ENCODE measurements around the gene PIK3CB.

The PIK3CB gene

GRCh38 chr3:138649134-138649533 lies 185.6 kb downstream of the PIK3CB start (continued):
- no peak for TF ChIP-seq ZNF416 (tag by site-specific recombination; IDR thresholded peaks at IDR 0.05)
- TF ChIP-seq SCRT2 (tag by site-specific recombination; IDR thresholded peaks at IDR 0.05): no peak
- no peak for TF ChIP-seq ZNF660 (tag by site-specific recombination; IDR thresholded peaks at IDR 0.05)
- no peak for TF ChIP-seq EGR2 (tag by site-specific recombination; IDR thresholded peaks at IDR 0.05; ENCODE audit: low read depth)
- TF ChIP-seq ZNF514 (tag by site-specific recombination; IDR thresholded peaks at IDR 0.05): no peak
- TF ChIP-seq ZNF785 (tag by site-specific recombination; IDR thresholded peaks at IDR 0.05): no peak
- no peak for TF ChIP-seq GFI1B (tag by site-specific recombination; IDR thresholded peaks at IDR 0.05)
- TF ChIP-seq ZNF155 (tag by site-specific recombination; IDR thresholded peaks at IDR 0.05): no peak

GRCh38 chr3:138646513-138646912 lies 188.2 kb downstream of the PIK3CB start:
- peaks cover 5 to 15% of the 10 kb centered on the region in 2 experiments; a peak in 2 of 3 replicates for H3K36me3 ChIP-seq (ENCODE audit: control insufficient read depth in 2 of 2, insufficient read depth in 1 of 2, low read length in 2 of 2)
- no peaks in the 10 kb centered on the region for H3K4me1 ChIP-seq (ENCODE audit: control insufficient read depth, insufficient read depth, low read length)
- H3K9me3 ChIP-seq (ENCODE audit: control insufficient read depth, insufficient read depth, low read depth, low read length): no peaks in the 10 kb centered on the region
- ChIA-PET CTCF (no interaction called here), POLR2A (no interaction called here)
- no peak overlapping the region for H3K27ac ChIP-seq (ENCODE audit: extremely low read depth, low read depth, low read length)
- H3K4me3 ChIP-seq (ENCODE audit: low read depth, low read length): no peak overlapping the region
- TF ChIP-seq BCL6B (tag by site-specific recombination; IDR thresholded peaks at IDR 0.05) (no peak), SETDB1 (IDR thresholded peaks at IDR 0.05; ENCODE audit: insufficient read length, low read length) (peak; percentile 77), ATF2 (tag by site-specific recombination; IDR thresholded peaks at IDR 0.05; ENCODE audit: low read depth) (no peak)

- Histone ChIP-seq H3K27ac (ENCODE audit: extremely low read depth, low read depth, low read length) (no peak overlapping the region), H3K36me3 (ENCODE audit: control insufficient read depth in 2 of 2, insufficient read depth in 1 of 2, low read length in 2 of 2) (peaks cover 3 to 15% of the 10 kb centered on the region in 2 experiments; a peak in 2 of 3 replicates), H3K4me1 (ENCODE audit: control insufficient read depth, insufficient read depth, low read length) (no peaks in the 10 kb centered on the region), H3K9me3 (ENCODE audit: control insufficient read depth, insufficient read depth, low read depth, low read length) (no peaks in the 10 kb centered on the region), H3K4me3 (ENCODE audit: low read depth, low read length) (no peak overlapping the region)
- TF ChIP-seq FEZF1 (tag by site-specific recombination; IDR thresholded peaks at IDR 0.05) (no peak), PRDM1 (tag by site-specific recombination; IDR thresholded peaks at IDR 0.05) (no peak), KLF16 (tag by site-specific recombination; IDR thresholded peaks at IDR 0.05) (no peak), INSM2 (tag by site-specific recombination; IDR thresholded peaks at IDR 0.05) (no peak)
- CTCF ChIA-PET: interaction anchor here (0.6 kb wide), 1 partner anchor 28 kb away, joined by 3 read pairs; no protein-coding TSS in a partner anchor
- POLR2A ChIA-PET: no interaction called here
Measured at GRCh38 chr3:138646008-138646407, 188.7 kb downstream of the PIK3CB start.

- no peak overlapping the region for H3K4me3 ChIP-seq (ENCODE audit: low read depth, low read length)
- H3K4me1 ChIP-seq (ENCODE audit: control insufficient read depth, insufficient read depth, low read length): no peaks in the 10 kb centered on the region
- no peaks in the 10 kb centered on the region for H3K9me3 ChIP-seq (ENCODE audit: control insufficient read depth, insufficient read depth, low read depth, low read length)
- no peaks in the 10 kb centered on the region for H3K36me3 ChIP-seq (ENCODE audit: control insufficient read depth in 2 of 2, insufficient read depth in 1 of 2, low read length in 2 of 2)
- ChIA-PET CTCF (no interaction called here), POLR2A (no interaction called here)
- H3K27ac ChIP-seq (ENCODE audit: extremely low read depth, low read depth, low read length): no peak overlapping the region
- TF ChIP-seq REST (tag by site-specific recombination; IDR thresholded peaks at IDR 0.05): no peak
- no peak for TF ChIP-seq ZSCAN23 (tag by site-specific recombination; IDR thresholded peaks at IDR 0.05)
- TF ChIP-seq TSHZ1 (tag by site-specific recombination; IDR thresholded peaks at IDR 0.05; ENCODE audit: borderline replicate concordance): no peak
- TF ChIP-seq MYNN (tag by site-specific recombination; IDR thresholded peaks at IDR 0.05; ENCODE audit: borderline replicate concordance): no peak
- TF ChIP-seq SP3 (tag by site-specific recombination; IDR thresholded peaks at IDR 0.05): no peak
Measured at GRCh38 chr3:138642927-138643253, 191.8 kb downstream of the PIK3CB start.

All from HEK293 (cell line).